H9 (cell line): ENCODE data around the gene FBXO24. TPM values are rescaled to one million over a fixed set of nuclear protein-coding genes. Genes with fewer than 3 reads are reported as not detected.

ENCODE experiments used
- DNase-seq: peaks from one replicate; pipeline ENCODE4 v3.0.0-alpha.2; 2017
- H2AFZ ChIP-seq: one replicate; pipeline ENCODE4 v1.6.1; 2013; ENCODE audit warnings: mild to moderate bottlenecking, low read length, control low read depth, moderate library complexity
- H2AK5ac ChIP-seq: 2 replicates; pipeline ENCODE4 v1.6.1; 2013; ENCODE audit warnings: low read length, control low read depth, mixed read lengths; ENCODE audit not compliant: insufficient read length
- H2BK120ac ChIP-seq: one replicate; pipeline ENCODE4 v1.6.1; 2013; ENCODE audit warnings: low read depth, mild to moderate bottlenecking, low read length, control low read depth, inconsistent platforms; ENCODE audit not compliant: poor library complexity, severe bottlenecking
- H2BK12ac ChIP-seq: 2 replicates; pipeline ENCODE4 v1.6.1; 2013; ENCODE audit warnings: low read length, control low read depth, mixed read lengths, low read depth; ENCODE audit not compliant: insufficient read length
- H2BK15ac ChIP-seq: 2 replicates; pipeline ENCODE4 v1.6.1; 2013; ENCODE audit warnings: low read depth, low read length, control low read depth
- H2BK20ac ChIP-seq: one replicate; pipeline ENCODE4 v1.6.1; 2013; ENCODE audit warnings: low read depth, mild to moderate bottlenecking, low read length, control low read depth, inconsistent platforms; ENCODE audit not compliant: poor library complexity, severe bottlenecking
- H2BK5ac ChIP-seq: 2 replicates; pipeline ENCODE4 v1.6.1; 2013; ENCODE audit warnings: low read length, control low read depth, mixed read lengths; ENCODE audit not compliant: insufficient read length
- H3K14ac ChIP-seq: 2 replicates; pipeline ENCODE4 v1.6.1; 2013; ENCODE audit warnings: low read length, control low read depth; ENCODE audit not compliant: insufficient read depth
- H3K18ac ChIP-seq: 2 replicates; pipeline ENCODE4 v1.6.1; 2013; ENCODE audit warnings: low read depth, mild to moderate bottlenecking, mixed read lengths, low read length, control low read depth; ENCODE audit not compliant: insufficient read length
- H3K23ac ChIP-seq: 2 replicates; pipeline ENCODE4 v1.6.1; 2013; ENCODE audit warnings: low read length, control low read depth, mixed read lengths, low read depth; ENCODE audit not compliant: insufficient read length
- H3K23me2 ChIP-seq: 2 replicates; pipeline ENCODE4 v1.6.1; 2013; ENCODE audit warnings: low read depth, mild to moderate bottlenecking, mixed read lengths, low read length, control low read depth; ENCODE audit not compliant: insufficient read length, poor library complexity, severe bottlenecking
- H3K27ac ChIP-seq: 2 replicates; pipeline ENCODE4 v1.5.1; 2013; ENCODE audit warnings: low read length, control low read depth, mixed read lengths, low read depth; ENCODE audit not compliant: insufficient read length
- H3K27me3 ChIP-seq: 2 replicates; pipeline ENCODE4 v1.6.1; 2013; ENCODE audit warnings: low read length, control low read depth, inconsistent platforms; ENCODE audit not compliant: insufficient read depth
- H3K4ac ChIP-seq: 2 replicates; pipeline ENCODE4 v1.6.1; 2013; ENCODE audit warnings: low read depth, mild to moderate bottlenecking, control low read depth, inconsistent platforms, low read length, moderate library complexity
- H3K4me1 ChIP-seq: 2 replicates; pipeline ENCODE4 v1.6.1; 2013; ENCODE audit warnings: low read length, control low read depth, inconsistent platforms; ENCODE audit not compliant: insufficient read depth
- H3K4me2 ChIP-seq: 2 replicates; pipeline ENCODE4 v1.6.1; 2013; ENCODE audit warnings: low read length, control low read depth, mixed read lengths; ENCODE audit not compliant: insufficient read length, insufficient read depth
- H3K56ac ChIP-seq: 2 replicates; pipeline ENCODE4 v1.6.1; 2013; ENCODE audit warnings: low read depth, mild to moderate bottlenecking, mixed read lengths, low read length, control low read depth; ENCODE audit not compliant: insufficient read length
- H3K79me1 ChIP-seq: 2 replicates; pipeline ENCODE4 v1.6.1; 2013; ENCODE audit warnings: low read depth, mild to moderate bottlenecking, moderate library complexity, low read length, control low read depth, inconsistent platforms; ENCODE audit not compliant: insufficient read depth, poor library complexity, severe bottlenecking
- H3K79me2 ChIP-seq: 2 replicates; pipeline ENCODE4 v1.6.1; 2013; ENCODE audit warnings: low read length, control low read depth, inconsistent platforms; ENCODE audit not compliant: insufficient read depth
- H3K9ac ChIP-seq: 2 replicates; pipeline ENCODE4 v1.6.1; 2013; ENCODE audit warnings: low read length, control low read depth, mixed read lengths; ENCODE audit not compliant: insufficient read length; ENCODE audit errors: extremely low read depth
- H3K9me3 ChIP-seq: one replicate; pipeline ENCODE4 v1.6.1; 2013; ENCODE audit warnings: low read depth, low read length, inconsistent platforms; ENCODE audit not compliant: control insufficient read depth
- H3T11ph ChIP-seq: one replicate; pipeline ENCODE4 v1.6.1; 2013; ENCODE audit warnings: mild to moderate bottlenecking, low read length, control low read depth, inconsistent platforms
- H4K20me1 ChIP-seq: one replicate; pipeline ENCODE4 v1.6.1; 2013; ENCODE audit not compliant: control insufficient read depth, insufficient read length, insufficient read depth
- H4K5ac ChIP-seq: 2 replicates; pipeline ENCODE4 v1.6.1; 2013; ENCODE audit warnings: low read depth, mild to moderate bottlenecking, mixed read lengths, low read length, control low read depth; ENCODE audit not compliant: insufficient read length
- H4K8ac ChIP-seq: replicated peaks from 2 replicates; pipeline ENCODE4 v1.6.1; 2013; ENCODE audit warnings: low read length, control low read depth, mixed read lengths, low read depth; ENCODE audit not compliant: insufficient read length
- H4K91ac ChIP-seq: 2 replicates; pipeline ENCODE4 v1.6.1; 2013; ENCODE audit warnings: low read depth, mild to moderate bottlenecking, moderate library complexity, mixed read lengths, low read length, control low read depth; ENCODE audit not compliant: insufficient read length
- H3K27ac Mint-ChIP-seq, 3 experiments: 2 replicates in 2 of 3; 3 replicates in 1 of 3; pipeline ENCODE4 v1.8.0; 2020 to 2021; ENCODE audit warnings: mixed read lengths in 3 of 3, mild to moderate bottlenecking in 1 of 3, moderate library complexity in 1 of 3
- H3K27me3 Mint-ChIP-seq: 2 replicates; pipeline ENCODE4 v1.8.0; 2021; ENCODE audit warnings: low read depth, mild to moderate bottlenecking, moderate library complexity, mixed read lengths
- H3K36me3 Mint-ChIP-seq, 3 experiments: 2 replicates in 2 of 3; 3 replicates in 1 of 3; pipeline ENCODE4 v1.8.0; 2020 to 2021; ENCODE audit warnings: low read depth in 3 of 3, mixed read lengths in 3 of 3; ENCODE audit not compliant: insufficient read depth in 1 of 3
- H3K4me1 Mint-ChIP-seq, 2 experiments: 2 replicates each; pipeline ENCODE4 v1.8.0; 2020; ENCODE audit warnings: mixed read lengths in 2 of 2
- H3K4me3 Mint-ChIP-seq, 2 experiments: 2 replicates in 1 of 2; 3 replicates in 1 of 2; pipeline ENCODE4 v1.8.0; 2020 to 2021; ENCODE audit warnings: mild to moderate bottlenecking in 2 of 2, mixed read lengths in 2 of 2, moderate library complexity in 1 of 2
- H3K9me3 Mint-ChIP-seq, 2 experiments: 2 replicates in 1 of 2; 3 replicates in 1 of 2; pipeline ENCODE4 v1.8.0; 2020; ENCODE audit warnings: mild to moderate bottlenecking in 2 of 2, mixed read lengths in 2 of 2, moderate library complexity in 1 of 2
- WGBS: extraction: QIAGEN DNeasy Blood & Tissue Kit; methylation state at CpG from one replicate; pipeline ENCODE4 v1.1.7; 2013; ENCODE audit warnings: missing lambda C conversion rate, low lambda C conversion rate, mixed read lengths; ENCODE audit not compliant: insufficient read length; ENCODE audit errors: extremely low coverage; 5-methylcytosine and 5-hydroxymethylcytosine counted together
- total RNA-seq: library from RNA; stranded (reverse); gene quantifications from 2 replicates; pipeline ENCODE4 v1.2.1, GENCODE V29; 2021
- TF ChIP-seq, protein P1 (sequence below): fragments of 200-600 bp; sonication (generic); conservative IDR thresholded peaks from 3 replicates; pipeline ENCODE4 v1.8.0; 2021; ENCODE audit warnings: antibody characterized with exemption, mild to moderate bottlenecking

FBXO24 gene
- total RNA-seq, 1 experiment from 2014 or later, result 0.85 TPM

- no peaks in the 10 kb centered on the region for H3K9me3 Mint-ChIP-seq
- H3K4ac ChIP-seq, result no peak overlapping the region
Observed at GRCh38 chr7:100607111-100607510, 21.0 kb downstream of the FBXO24 start.

More at GRCh38 chr7:100607111-100607510, 21.0 kb downstream of the FBXO24 start:
- Mint-ChIP-seq H3K27ac (no peak overlapping the region), H3K27me3 (peaks cover 25% of the 10 kb centered on the region), H3K36me3 (peaks cover 0 to 16% (median 13%) of the 10 kb centered on the region in 3 experiments; a peak in 6 of 7 replicates), H3K4me1 (peaks cover 23 to 38% of the 10 kb centered on the region in 2 experiments), H3K4me3 (peak overlapping the region in 1 of 2 experiments; percentile 39; a peak in 1 of 5 replicates)
- Histone ChIP-seq H4K91ac (no peak overlapping the region), H2BK20ac (no peak overlapping the region), H3K14ac (no peak overlapping the region), H3K79me1 (no peaks in the 10 kb centered on the region), H4K20me1 (no peaks in the 10 kb centered on the region), H3K4me2 (no peak overlapping the region), H3K9me3 (no peaks in the 10 kb centered on the region), H3K4me1 (no peaks in the 10 kb centered on the region), H3K79me2 (no peaks in the 10 kb centered on the region), H3K18ac (no peak overlapping the region), H2BK15ac (no peak overlapping the region), H3T11ph (no peak overlapping the region), H2BK5ac (no peak overlapping the region), H2AFZ (no peak overlapping the region), H3K23ac (no peak overlapping the region), H2AK5ac (no peak overlapping the region), H3K9ac (no peak overlapping the region), H3K56ac (no peak overlapping the region), H3K27ac (no peak overlapping the region), H2BK120ac (no peak overlapping the region), H3K23me2 (peaks cover 32% of the 10 kb centered on the region), H3K27me3 (no peaks in the 10 kb centered on the region), H4K8ac (no peak overlapping the region), H4K5ac (no peak overlapping the region), H2BK12ac (no peak overlapping the region)
- TF ChIP-seq, protein P1, sequence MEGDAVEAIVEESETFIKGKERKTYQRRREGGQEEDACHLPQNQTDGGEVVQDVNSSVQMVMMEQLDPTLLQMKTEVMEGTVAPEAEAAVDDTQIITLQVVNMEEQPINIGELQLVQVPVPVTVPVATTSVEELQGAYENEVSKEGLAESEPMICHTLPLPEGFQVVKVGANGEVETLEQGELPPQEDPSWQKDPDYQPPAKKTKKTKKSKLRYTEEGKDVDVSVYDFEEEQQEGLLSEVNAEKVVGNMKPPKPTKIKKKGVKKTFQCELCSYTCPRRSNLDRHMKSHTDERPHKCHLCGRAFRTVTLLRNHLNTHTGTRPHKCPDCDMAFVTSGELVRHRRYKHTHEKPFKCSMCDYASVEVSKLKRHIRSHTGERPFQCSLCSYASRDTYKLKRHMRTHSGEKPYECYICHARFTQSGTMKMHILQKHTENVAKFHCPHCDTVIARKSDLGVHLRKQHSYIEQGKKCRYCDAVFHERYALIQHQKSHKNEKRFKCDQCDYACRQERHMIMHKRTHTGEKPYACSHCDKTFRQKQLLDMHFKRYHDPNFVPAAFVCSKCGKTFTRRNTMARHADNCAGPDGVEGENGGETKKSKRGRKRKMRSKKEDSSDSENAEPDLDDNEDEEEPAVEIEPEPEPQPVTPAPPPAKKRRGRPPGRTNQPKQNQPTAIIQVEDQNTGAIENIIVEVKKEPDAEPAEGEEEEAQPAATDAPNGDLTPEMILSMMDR, result no peak
- DNase-seq, result no peak
- no CpG with 5 or more reads among the region's 8 CpGs for WGBS
